PC-9 (cell line): ENCODE results near the gene SCN8A.

Experiments used
- CTCF ChIP-seq: fragments of 200-600 bp; sonication (generic); conservative IDR thresholded peaks from 2 replicates; pipeline ENCODE4 v1.6.1; 2017; ENCODE audit warnings: mixed run types, antibody characterized with exemption, mild to moderate bottlenecking, moderate library complexity
- EZH2 ChIP-seq: fragments of 200-600 bp; sonication (generic); IDR thresholded peaks from 2 replicates; pipeline ENCODE4 v1.8.0; 2017; ENCODE audit warnings: antibody characterized with exemption, low read depth

GRCh38 chr12:51797301-51797700, 206.3 kb downstream of the SCN8A start:
- TF ChIP-seq CTCF: no peak
- no peak for TF ChIP-seq EZH2
